ENCODE results near the gene MYO15B.

DNA sequence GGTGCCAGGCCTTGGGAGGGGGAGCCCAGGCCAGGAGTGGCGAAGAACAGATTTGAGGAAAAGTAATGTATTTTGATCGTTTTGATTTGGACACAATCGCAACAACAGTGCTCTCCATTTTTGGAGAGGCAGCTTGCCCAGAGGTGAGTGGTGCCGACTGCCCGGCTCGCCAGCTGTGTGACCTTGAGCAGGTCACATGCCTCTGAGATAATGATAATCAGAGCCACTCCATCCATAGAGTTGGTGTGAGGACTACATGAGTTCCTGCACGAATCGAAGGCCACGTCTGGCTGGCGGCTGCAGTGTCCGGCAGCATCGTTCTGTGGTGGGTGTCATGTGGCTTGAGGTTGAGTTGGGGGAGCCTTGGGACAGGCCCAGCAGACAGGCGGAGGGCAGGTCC is 41.4 kb upstream of the MYO15B start:
- no peak for TF ChIP-seq RFXAP (CRISPR knock-in tag; IDR thresholded peaks at IDR 0.05; ENCODE audit: borderline replicate concordance)
- TF ChIP-seq, protein P1, sequence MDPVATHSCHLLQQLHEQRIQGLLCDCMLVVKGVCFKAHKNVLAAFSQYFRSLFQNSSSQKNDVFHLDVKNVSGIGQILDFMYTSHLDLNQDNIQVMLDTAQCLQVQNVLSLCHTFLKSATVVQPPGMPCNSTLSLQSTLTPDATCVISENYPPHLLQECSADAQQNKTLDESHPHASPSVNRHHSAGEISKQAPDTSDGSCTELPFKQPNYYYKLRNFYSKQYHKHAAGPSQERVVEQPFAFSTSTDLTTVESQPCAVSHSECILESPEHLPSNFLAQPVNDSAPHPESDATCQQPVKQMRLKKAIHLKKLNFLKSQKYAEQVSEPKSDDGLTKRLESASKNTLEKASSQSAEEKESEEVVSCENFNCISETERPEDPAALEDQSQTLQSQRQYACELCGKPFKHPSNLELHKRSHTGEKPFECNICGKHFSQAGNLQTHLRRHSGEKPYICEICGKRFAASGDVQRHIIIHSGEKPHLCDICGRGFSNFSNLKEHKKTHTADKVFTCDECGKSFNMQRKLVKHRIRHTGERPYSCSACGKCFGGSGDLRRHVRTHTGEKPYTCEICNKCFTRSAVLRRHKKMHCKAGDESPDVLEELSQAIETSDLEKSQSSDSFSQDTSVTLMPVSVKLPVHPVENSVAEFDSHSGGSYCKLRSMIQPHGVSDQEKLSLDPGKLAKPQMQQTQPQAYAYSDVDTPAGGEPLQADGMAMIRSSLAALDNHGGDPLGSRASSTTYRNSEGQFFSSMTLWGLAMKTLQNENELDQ (CRISPR knock-in tag; IDR thresholded peaks at IDR 0.05; ENCODE audit: borderline replicate concordance), result no peak
- no peak for TF ChIP-seq POLR2AphosphoS5 (IDR thresholded peaks at IDR 0.05; ENCODE audit: low read depth, low read length)
- TF ChIP-seq REST (IDR thresholded peaks at IDR 0.05; ENCODE audit: borderline replicate concordance in 1 of 2, low read depth in 1 of 2, low read length in 2 of 2), result no peak
- TF ChIP-seq MED1 (CRISPR knock-in tag; IDR thresholded peaks at IDR 0.05), result no peak
- no peak for TF ChIP-seq NFE2L1 (CRISPR knock-in tag; IDR thresholded peaks at IDR 0.05; ENCODE audit: borderline replicate concordance)
- no peak for TF ChIP-seq NFRKB (IDR thresholded peaks at IDR 0.05)
- no peak for TF ChIP-seq TFAP4 (IDR thresholded peaks at IDR 0.05; ENCODE audit: borderline replicate concordance, low read depth)
- TF ChIP-seq, protein P2, sequence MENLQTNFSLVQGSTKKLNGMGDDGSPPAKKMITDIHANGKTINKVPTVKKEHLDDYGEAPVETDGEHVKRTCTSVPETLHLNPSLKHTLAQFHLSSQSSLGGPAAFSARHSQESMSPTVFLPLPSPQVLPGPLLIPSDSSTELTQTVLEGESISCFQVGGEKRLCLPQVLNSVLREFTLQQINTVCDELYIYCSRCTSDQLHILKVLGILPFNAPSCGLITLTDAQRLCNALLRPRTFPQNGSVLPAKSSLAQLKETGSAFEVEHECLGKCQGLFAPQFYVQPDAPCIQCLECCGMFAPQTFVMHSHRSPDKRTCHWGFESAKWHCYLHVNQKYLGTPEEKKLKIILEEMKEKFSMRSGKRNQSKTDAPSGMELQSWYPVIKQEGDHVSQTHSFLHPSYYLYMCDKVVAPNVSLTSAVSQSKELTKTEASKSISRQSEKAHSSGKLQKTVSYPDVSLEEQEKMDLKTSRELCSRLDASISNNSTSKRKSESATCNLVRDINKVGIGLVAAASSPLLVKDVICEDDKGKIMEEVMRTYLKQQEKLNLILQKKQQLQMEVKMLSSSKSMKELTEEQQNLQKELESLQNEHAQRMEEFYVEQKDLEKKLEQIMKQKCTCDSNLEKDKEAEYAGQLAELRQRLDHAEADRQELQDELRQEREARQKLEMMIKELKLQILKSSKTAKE (CRISPR knock-in tag; IDR thresholded peaks at IDR 0.05; ENCODE audit: borderline replicate concordance), result no peak
- TF ChIP-seq CBFB (CRISPR knock-in tag; IDR thresholded peaks at IDR 0.05), result no peak
- TF ChIP-seq ZNF431 (CRISPR knock-in tag; IDR thresholded peaks at IDR 0.05; ENCODE audit: borderline replicate concordance, low read depth), result no peak
- TF ChIP-seq, protein P3, sequence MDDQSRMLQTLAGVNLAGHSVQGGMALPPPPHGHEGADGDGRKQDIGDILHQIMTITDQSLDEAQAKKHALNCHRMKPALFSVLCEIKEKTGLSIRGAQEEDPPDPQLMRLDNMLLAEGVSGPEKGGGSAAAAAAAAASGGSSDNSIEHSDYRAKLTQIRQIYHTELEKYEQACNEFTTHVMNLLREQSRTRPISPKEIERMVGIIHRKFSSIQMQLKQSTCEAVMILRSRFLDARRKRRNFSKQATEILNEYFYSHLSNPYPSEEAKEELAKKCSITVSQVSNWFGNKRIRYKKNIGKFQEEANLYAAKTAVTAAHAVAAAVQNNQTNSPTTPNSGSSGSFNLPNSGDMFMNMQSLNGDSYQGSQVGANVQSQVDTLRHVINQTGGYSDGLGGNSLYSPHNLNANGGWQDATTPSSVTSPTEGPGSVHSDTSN (CRISPR knock-in tag; IDR thresholded peaks at IDR 0.05; ENCODE audit: borderline replicate concordance), result no peak
- TF ChIP-seq XRCC5 (optimal IDR thresholded peaks at IDR 0.05; ENCODE audit: low read length), result no peak
- TF ChIP-seq HNF1B (CRISPR knock-in tag; IDR thresholded peaks at IDR 0.05), result no peak

All from HepG2 (cell line).